SU-DHL-6 (cell line): ENCODE measurements around the gene HOXD12.

Experiments
- H2AFZ ChIP-seq: fragments of 200-600 bp; sonication (generic); 2 replicates; pipeline ENCODE4 v1.6.1; 2014; ENCODE audit warnings: low read depth, mild to moderate bottlenecking, moderate library complexity, mixed read lengths, antibody characterized with exemption, low read length; ENCODE audit not compliant: severe bottlenecking
- H3F3A ChIP-seq: fragments of 200-600 bp; shearing (Covaris generic); 2 replicates; pipeline ENCODE4 v1.6.0; 2016; ENCODE audit warnings: antibody characterized with exemption, mild to moderate bottlenecking; ENCODE audit not compliant: insufficient read depth
- H3K27ac ChIP-seq: fragments of 200-600 bp; sonication (generic); 2 replicates; pipeline ENCODE4 v1.5.1; 2016; ENCODE audit warnings: low read depth, mild to moderate bottlenecking, low read length, moderate library complexity, mixed read lengths
- H3K27me3 ChIP-seq: fragments of 200-600 bp; sonication (generic), shearing (Covaris generic); 2 replicates; pipeline ENCODE4 v1.6.0; 2014; ENCODE audit warnings: mild to moderate bottlenecking, low read length
- H3K36me3 ChIP-seq: fragments of 200-600 bp; sonication (generic); 2 replicates; pipeline ENCODE4 v1.6.1; 2014; ENCODE audit warnings: mild to moderate bottlenecking, low read length, mixed read lengths
- H3K4me2 ChIP-seq: fragments of 300-600, 200-600 bp; shearing (Covaris generic), sonication (generic); 2 replicates; pipeline ENCODE4 v1.6.0; 2014; ENCODE audit warnings: low read length, low read depth, mild to moderate bottlenecking; ENCODE audit not compliant: poor library complexity, severe bottlenecking
- H3K4me3 ChIP-seq: fragments of 200-600 bp; sonication (generic); 2 replicates; pipeline ENCODE4 v1.5.1; 2014; ENCODE audit warnings: antibody characterized with exemption, low read length, mild to moderate bottlenecking, mixed read lengths; ENCODE audit not compliant: insufficient read depth, poor library complexity, severe bottlenecking
- H3K79me2 ChIP-seq: fragments of 200-600 bp; sonication (generic); 2 replicates; pipeline ENCODE4 v1.6.1; 2014; ENCODE audit warnings: mild to moderate bottlenecking, low read length, moderate library complexity; ENCODE audit not compliant: insufficient read depth
- H3K9ac ChIP-seq: fragments of 200-600 bp; sonication (generic); 2 replicates; pipeline ENCODE4 v1.7.0; 2014; ENCODE audit warnings: mild to moderate bottlenecking, low read length
- H3K9me2 ChIP-seq: fragments of 200-600 bp; sonication (generic); replicated peaks from 2 replicates; pipeline ENCODE4 v1.6.1; 2014; ENCODE audit warnings: low read length; ENCODE audit not compliant: insufficient read depth
- H3K9me3 ChIP-seq: fragments of 200-600 bp; sonication (generic); 2 replicates; pipeline ENCODE4 v1.6.1; 2014; ENCODE audit warnings: low read length, mixed read lengths; ENCODE audit not compliant: insufficient read depth
- H4K20me1 ChIP-seq: fragments of 200-600 bp; sonication (generic); 2 replicates; pipeline ENCODE4 v1.6.1; 2014; ENCODE audit warnings: low read depth, mild to moderate bottlenecking, antibody characterized with exemption, low read length, moderate library complexity, mixed read lengths
- EZH2phosphoT487 ChIP-seq: fragments of 200-600 bp; sonication (generic), shearing (Covaris generic); conservative IDR thresholded peaks from 2 replicates; pipeline ENCODE4 v1.6.1; 2018; ENCODE audit warnings: mild to moderate bottlenecking, antibody characterized with exemption, low read length, moderate library complexity, mixed read lengths
- TF ChIP-seq, protein P1 (sequence below): fragments of 200-600 bp; sonication (generic); IDR thresholded peaks from one replicate; pipeline ENCODE4 v1.5.1; 2017; ENCODE audit warnings: antibody characterized with exemption, mild to moderate bottlenecking, low read length, moderate library complexity; ENCODE audit not compliant: insufficient read depth, poor library complexity, severe bottlenecking

Gene HOXD12

DNA sequence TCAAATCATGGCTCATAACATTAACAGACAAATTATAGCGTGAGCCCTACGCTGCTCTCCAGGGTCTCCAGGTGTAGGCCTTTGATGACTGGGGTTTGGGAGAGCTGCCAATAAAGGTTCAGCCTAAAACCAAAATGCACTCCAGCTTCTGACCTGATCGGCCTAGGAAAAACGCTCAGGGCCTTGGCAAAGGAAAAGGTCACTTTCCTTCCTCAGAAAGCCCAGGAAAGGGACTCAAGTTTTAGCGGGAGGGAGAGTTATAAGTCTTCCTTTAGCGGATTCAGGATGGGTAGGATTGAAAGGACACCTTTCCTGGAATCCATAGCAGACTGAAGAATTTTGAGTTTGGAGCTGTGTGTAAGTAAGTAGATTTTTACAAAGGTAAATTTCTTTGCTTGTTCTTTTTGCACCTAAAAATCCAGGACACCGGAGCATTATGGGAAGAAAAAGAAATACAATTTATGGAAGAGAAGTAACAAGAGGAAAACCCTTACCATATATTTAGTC lies 24.6 kb upstream of the HOXD12 start:
- no peaks in the 10 kb centered on the region for H4K20me1 ChIP-seq
- no peaks in the 10 kb centered on the region for H3F3A ChIP-seq
- no peaks in the 10 kb centered on the region for H3K9me2 ChIP-seq
- TF ChIP-seq, protein P1, sequence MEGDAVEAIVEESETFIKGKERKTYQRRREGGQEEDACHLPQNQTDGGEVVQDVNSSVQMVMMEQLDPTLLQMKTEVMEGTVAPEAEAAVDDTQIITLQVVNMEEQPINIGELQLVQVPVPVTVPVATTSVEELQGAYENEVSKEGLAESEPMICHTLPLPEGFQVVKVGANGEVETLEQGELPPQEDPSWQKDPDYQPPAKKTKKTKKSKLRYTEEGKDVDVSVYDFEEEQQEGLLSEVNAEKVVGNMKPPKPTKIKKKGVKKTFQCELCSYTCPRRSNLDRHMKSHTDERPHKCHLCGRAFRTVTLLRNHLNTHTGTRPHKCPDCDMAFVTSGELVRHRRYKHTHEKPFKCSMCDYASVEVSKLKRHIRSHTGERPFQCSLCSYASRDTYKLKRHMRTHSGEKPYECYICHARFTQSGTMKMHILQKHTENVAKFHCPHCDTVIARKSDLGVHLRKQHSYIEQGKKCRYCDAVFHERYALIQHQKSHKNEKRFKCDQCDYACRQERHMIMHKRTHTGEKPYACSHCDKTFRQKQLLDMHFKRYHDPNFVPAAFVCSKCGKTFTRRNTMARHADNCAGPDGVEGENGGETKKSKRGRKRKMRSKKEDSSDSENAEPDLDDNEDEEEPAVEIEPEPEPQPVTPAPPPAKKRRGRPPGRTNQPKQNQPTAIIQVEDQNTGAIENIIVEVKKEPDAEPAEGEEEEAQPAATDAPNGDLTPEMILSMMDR, result no peak
- TF ChIP-seq EZH2phosphoT487, result no peak
- H3K36me3 ChIP-seq, result no peaks in the 10 kb centered on the region
- no peaks in the 10 kb centered on the region for H3K79me2 ChIP-seq
- H3K4me3 ChIP-seq, result no peak overlapping the region
- H2AFZ ChIP-seq, result no peak overlapping the region
- H3K4me2 ChIP-seq, result no peak overlapping the region
- H3K27ac ChIP-seq, result no peak overlapping the region
- no peaks in the 10 kb centered on the region for H3K9me3 ChIP-seq
- no peak overlapping the region for H3K9ac ChIP-seq
- no peaks in the 10 kb centered on the region for H3K27me3 ChIP-seq

DNA sequence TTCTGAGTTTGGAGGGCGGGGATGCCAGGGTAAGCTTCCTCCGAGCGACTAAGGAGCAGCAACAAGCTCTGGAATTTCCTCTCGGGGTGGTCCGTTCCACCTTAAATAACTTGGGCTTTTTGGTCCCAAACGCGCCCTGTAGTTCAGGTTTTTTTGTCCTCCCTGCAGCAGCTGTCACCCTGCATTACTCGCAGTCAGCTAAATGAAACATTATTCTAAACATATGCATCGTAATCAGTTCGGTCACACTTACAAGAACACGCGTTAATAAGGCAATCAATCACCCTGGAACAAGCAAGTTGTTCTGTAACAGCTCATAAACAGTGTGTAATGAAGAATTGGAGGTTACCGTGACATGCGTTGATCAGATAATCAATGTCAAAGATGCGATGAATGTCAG lies 24.1 kb upstream of the HOXD12 start:
- no peaks in the 10 kb centered on the region for H3K27me3 ChIP-seq
- no peak overlapping the region for H3K27ac ChIP-seq
- no peaks in the 10 kb centered on the region for H3K9me2 ChIP-seq
- no peaks in the 10 kb centered on the region for H3F3A ChIP-seq
- no peak overlapping the region for H3K4me3 ChIP-seq
- H2AFZ ChIP-seq, result no peak overlapping the region
- no peaks in the 10 kb centered on the region for H3K79me2 ChIP-seq
- no peaks in the 10 kb centered on the region for H3K36me3 ChIP-seq
- TF ChIP-seq EZH2phosphoT487, result no peak
- TF ChIP-seq, protein P1, result no peak
- no peaks in the 10 kb centered on the region for H3K9me3 ChIP-seq
- no peak overlapping the region for H3K9ac ChIP-seq
- H4K20me1 ChIP-seq, result no peaks in the 10 kb centered on the region
- H3K4me2 ChIP-seq, result no peak overlapping the region

DNA sequence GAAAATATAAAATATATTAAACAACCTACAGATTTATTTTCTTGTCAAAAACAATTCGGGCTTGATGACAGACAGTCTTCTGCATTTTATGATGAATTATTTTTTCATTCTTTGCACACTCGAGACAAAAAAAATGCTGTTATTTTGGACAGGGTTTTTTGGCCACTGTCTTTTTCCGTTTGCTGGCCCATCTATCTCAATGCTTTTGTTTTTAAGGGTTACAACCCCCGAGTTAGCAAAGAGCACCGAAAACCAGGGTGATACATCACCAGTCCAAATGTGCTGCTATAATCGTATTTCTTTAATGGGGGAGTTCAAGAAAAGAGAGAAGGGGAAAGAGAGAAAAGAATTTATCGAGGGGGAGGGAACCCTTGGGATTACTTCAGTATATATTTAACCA lies 23.5 kb upstream of the HOXD12 start:
- Histone ChIP-seq H3K4me3 (no peak overlapping the region), H3K36me3 (no peaks in the 10 kb centered on the region), H3K79me2 (no peaks in the 10 kb centered on the region), H3K9ac (no peak overlapping the region), H2AFZ (no peak overlapping the region), H3K27me3 (no peaks in the 10 kb centered on the region), H3K9me2 (no peaks in the 10 kb centered on the region), H3F3A (no peaks in the 10 kb centered on the region), H3K9me3 (no peaks in the 10 kb centered on the region), H3K4me2 (no peak overlapping the region), H3K27ac (no peak overlapping the region), H4K20me1 (no peaks in the 10 kb centered on the region)
- no peak for TF ChIP-seq EZH2phosphoT487
- TF ChIP-seq, protein P1, result no peak
